H1 (cell line): ENCODE results near the gene NEGR1. TPM values are rescaled to one million over a fixed set of nuclear protein-coding genes. Genes with fewer than 3 reads are reported as not detected.

Experiments used
- CTCF ChIA-PET: fragments of 300-600 bp; sonication (Branson Sonifier 250); formaldehyde crosslinking; loops from one replicate; lab custom pipeline; 2021; ENCODE audit not compliant: partially characterized antibody; lab: Charles Lee
- POLR2A ChIA-PET: fragments of 300-600 bp; sonication (Branson Sonifier 250); formaldehyde crosslinking; loops from one replicate; lab custom pipeline; 2021; ENCODE audit warnings: inconsistent platforms; ENCODE audit not compliant: partially characterized antibody; lab: Charles Lee
- DNase-seq, 2 experiments: peaks; one replicate each; pipeline versions ENCODE4 v3.0.0 to v3.0.0-alpha.2; 2010 to 2022; ENCODE audit warnings: low spot score in 2 of 2, low read depth in 1 of 2, mixed read lengths in 1 of 2
- FAIRE-seq: peaks from 2 replicates; lab custom pipeline; 2011; peaks lifted over from hg19 to GRCh38; lab: Jason Lieb, UNC
- H2AFZ ChIP-seq: 2 replicates; pipeline ENCODE4 v1.8.1; 2012; ENCODE audit warnings: low read length, inconsistent platforms
- H2AK5ac ChIP-seq: 2 replicates; pipeline ENCODE4 v1.6.1; 2013; ENCODE audit warnings: low read depth, low read length
- H2BK120ac ChIP-seq: replicated peaks from 2 replicates; pipeline ENCODE3; 2013; ENCODE audit warnings: low read depth, low read length, inconsistent platforms
- H2BK12ac ChIP-seq: 2 replicates; pipeline ENCODE4 v1.6.1; 2013; ENCODE audit warnings: low read depth, low read length
- H2BK15ac ChIP-seq: 2 replicates; pipeline ENCODE4 v1.6.1; 2013; ENCODE audit warnings: low read length
- H2BK20ac ChIP-seq: 2 replicates; pipeline ENCODE4 v1.6.1; 2013; ENCODE audit warnings: low read length
- H2BK5ac ChIP-seq: 2 replicates; pipeline ENCODE4 v1.6.1; 2013; ENCODE audit warnings: low read depth, low read length
- H3K14ac ChIP-seq: 2 replicates; pipeline ENCODE4 v1.6.1; 2013; ENCODE audit warnings: inconsistent platforms; ENCODE audit not compliant: insufficient read length
- H3K18ac ChIP-seq: 2 replicates; pipeline ENCODE4 v1.6.1; 2013; ENCODE audit warnings: low read length; ENCODE audit errors: extremely low read depth
- H3K23ac ChIP-seq: 2 replicates; pipeline ENCODE4 v1.6.1; 2013; ENCODE audit warnings: inconsistent platforms; ENCODE audit not compliant: insufficient read length
- H3K23me2 ChIP-seq: 2 replicates; pipeline ENCODE4 v1.6.1; 2013; ENCODE audit warnings: low read depth, low read length
- H3K27ac ChIP-seq: 2 replicates; pipeline ENCODE4 v1.6.1; 2011; ENCODE audit warnings: low read depth, low read length, inconsistent platforms
- H3K27me3 ChIP-seq, 4 experiments: replicated peaks in 1 of 4; 1 replicate in 1 of 4; 2 replicates in 3 of 4; pipeline versions ENCODE4 v1.6.1 to v1.8.1; 2011 to 2013; ENCODE audit warnings: low read length in 3 of 4, mild to moderate bottlenecking in 3 of 4, inconsistent platforms in 2 of 4, mixed read lengths in 2 of 4, moderate library complexity in 1 of 4; ENCODE audit not compliant: control insufficient read depth in 3 of 4, insufficient read depth in 3 of 4; ENCODE audit errors: extremely low read depth in 1 of 4
- H3K36me3 ChIP-seq, 4 experiments: 2 replicates each; pipeline versions ENCODE4 v1.6.1 to v1.8.1; 2011 to 2013; ENCODE audit warnings: mild to moderate bottlenecking in 4 of 4, low read length in 3 of 4, moderate library complexity in 2 of 4, control low read depth in 1 of 4, inconsistent platforms in 1 of 4; ENCODE audit not compliant: insufficient read depth in 4 of 4, control insufficient read depth in 2 of 4
- H3K4ac ChIP-seq: replicated peaks from 2 replicates; pipeline ENCODE3; 2013; ENCODE audit warnings: low read length, low read depth, mixed read lengths, inconsistent platforms; ENCODE audit not compliant: insufficient read length
- H3K4me1 ChIP-seq, 4 experiments: replicated peaks in 1 of 4; 1 replicate in 1 of 4; 2 replicates in 3 of 4; pipeline versions ENCODE4 v1.6.1 to v1.8.1; 2011 to 2013; ENCODE audit warnings: low read length in 3 of 4, inconsistent platforms in 2 of 4, mixed read lengths in 1 of 4; ENCODE audit not compliant: insufficient read depth in 4 of 4, control insufficient read depth in 3 of 4
- H3K4me2 ChIP-seq, 2 experiments: 2 replicates each; pipeline versions ENCODE4 v1.6.1 to v1.8.1; 2011 to 2013; ENCODE audit warnings: low read depth in 2 of 2, low read length in 2 of 2, control low read depth in 1 of 2, inconsistent platforms in 1 of 2, mild to moderate bottlenecking in 1 of 2; ENCODE audit not compliant: insufficient read depth in 1 of 2
- H3K4me3 ChIP-seq, 4 experiments: fragments of 200-600, 300-600 bp in 1 of 4; sonication (generic), shearing (Covaris generic), sonication (Bioruptor Twin) in 1 of 4; 2 replicates each; pipeline versions ENCODE4 v1.5.1 to v1.8.1; 2011 to 2016; ENCODE audit warnings: low read length in 4 of 4, low read depth in 3 of 4, control low read depth in 2 of 4, inconsistent platforms in 2 of 4, mild to moderate bottlenecking in 2 of 4, mixed read lengths in 1 of 4, moderate library complexity in 1 of 4; ENCODE audit not compliant: insufficient read depth in 2 of 4; ENCODE audit errors: extremely low read depth in 1 of 4
- H3K56ac ChIP-seq: replicated peaks from 2 replicates; pipeline ENCODE3; 2013; ENCODE audit warnings: low read depth, mild to moderate bottlenecking, mixed read lengths, low read length, inconsistent platforms; ENCODE audit not compliant: insufficient read length
- H3K79me1 ChIP-seq: 2 replicates; pipeline ENCODE4 v1.6.1; 2013; ENCODE audit warnings: low read depth, low read length, control low read depth
- H3K79me2 ChIP-seq, 2 experiments: 2 replicates each; pipeline versions ENCODE4 v1.6.1 to v1.8.1; 2012 to 2013; ENCODE audit warnings: low read length in 2 of 2, mild to moderate bottlenecking in 2 of 2, inconsistent platforms in 1 of 2; ENCODE audit not compliant: insufficient read depth in 2 of 2, control insufficient read depth in 1 of 2
- H3K9ac ChIP-seq, 4 experiments: replicated peaks in 1 of 4; 1 replicate in 1 of 4; 2 replicates in 3 of 4; pipeline versions ENCODE4 v1.6.1 to v1.8.1; 2011 to 2013; ENCODE audit warnings: low read depth in 3 of 4, low read length in 3 of 4, control low read depth in 2 of 4, mild to moderate bottlenecking in 2 of 4, moderate library complexity in 2 of 4, inconsistent platforms in 1 of 4; ENCODE audit errors: extremely low read depth in 1 of 4
- H3K9me3 ChIP-seq, 2 experiments: 2 replicates each; pipeline versions ENCODE4 v1.6.1 to v1.8.1; 2012 to 2013; ENCODE audit warnings: mild to moderate bottlenecking in 2 of 2, moderate library complexity in 2 of 2, control low read depth in 1 of 2, inconsistent platforms in 1 of 2, low read depth in 1 of 2, low read length in 1 of 2, mixed read lengths in 1 of 2; ENCODE audit not compliant: insufficient read depth in 2 of 2
- H4K20me1 ChIP-seq, 2 experiments: replicated peaks in 1 of 2; 2 replicates each; pipeline versions ENCODE3 to v1.8.1; 2011 to 2013; ENCODE audit warnings: inconsistent platforms in 2 of 2, low read length in 2 of 2, mild to moderate bottlenecking in 1 of 2; ENCODE audit not compliant: insufficient read depth in 2 of 2, control insufficient read depth in 1 of 2
- H4K5ac ChIP-seq: 2 replicates; pipeline ENCODE4 v1.6.1; 2013; ENCODE audit warnings: low read length, low read depth, mixed read lengths, inconsistent platforms; ENCODE audit not compliant: insufficient read length
- H4K8ac ChIP-seq: 2 replicates; pipeline ENCODE4 v1.8.0; 2013; ENCODE audit warnings: mild to moderate bottlenecking, moderate library complexity, low read length, inconsistent platforms; ENCODE audit not compliant: insufficient read depth; ENCODE audit errors: extremely low read depth
- H4K91ac ChIP-seq: replicated peaks from 2 replicates; pipeline ENCODE3; 2013; ENCODE audit warnings: low read length, mixed read lengths, inconsistent platforms; ENCODE audit not compliant: insufficient read length
- BRCA1 ChIP-seq: IDR thresholded peaks from 2 replicates; pipeline ENCODE4 v1.6.1; 2012; ENCODE audit warnings: low read depth, low read length, improper control_type of control experiment
- CEBPB ChIP-seq: IDR thresholded peaks from 2 replicates; pipeline ENCODE4 v1.6.1; 2012; ENCODE audit warnings: low read depth, low read length
- EP300 ChIP-seq, 2 experiments: IDR thresholded peaks; 1 replicate in 1 of 2; 2 replicates in 1 of 2; pipeline ENCODE4 v1.6.1; 2011 to 2012; ENCODE audit warnings: low read depth in 2 of 2, low read length in 2 of 2, mild to moderate bottlenecking in 2 of 2, borderline replicate concordance in 1 of 2, inconsistent platforms in 1 of 2, moderate library complexity in 1 of 2
- GABPA ChIP-seq: IDR thresholded peaks from 2 replicates; pipeline ENCODE4 v1.6.1; 2011; ENCODE audit warnings: mild to moderate bottlenecking, low read length, moderate library complexity, borderline replicate concordance; ENCODE audit not compliant: insufficient read depth
- RFX5 ChIP-seq: IDR thresholded peaks from 2 replicates; pipeline ENCODE4 v1.6.1; 2011; ENCODE audit warnings: low read depth, low read length, improper control_type of control experiment, borderline replicate concordance
- SP1 ChIP-seq: IDR thresholded peaks from 2 replicates; pipeline ENCODE4 v1.6.1; 2011; ENCODE audit warnings: low read depth, low read length
- SUZ12 ChIP-seq: fragments of 200-600 bp; sonication (generic); IDR thresholded peaks from 2 replicates; pipeline ENCODE4 v1.6.1; 2012; ENCODE audit warnings: mild to moderate bottlenecking, inconsistent platforms, low read length, moderate library complexity, mixed read lengths
- TAF1 ChIP-seq: IDR thresholded peaks from 2 replicates; pipeline ENCODE4 v1.6.1; 2011; ENCODE audit warnings: mild to moderate bottlenecking, low read depth, low read length
- TBP ChIP-seq: IDR thresholded peaks from 2 replicates; pipeline ENCODE4 v1.6.1; 2011; ENCODE audit warnings: low read depth, low read length, improper control_type of control experiment
- TCF12 ChIP-seq: IDR thresholded peaks from 2 replicates; pipeline ENCODE4 v1.6.1; 2011; ENCODE audit warnings: low read depth, mild to moderate bottlenecking, low read length
- WGBS, 2 experiments: shearing (Covaris generic) in 1 of 2; methylation state at CpG; one replicate each; pipeline versions ENCODE4 v1.1.6 to v1.1.7; 2013 to 2015; ENCODE audit warnings: low lambda C conversion rate in 2 of 2, mixed read lengths in 2 of 2, inconsistent platforms in 1 of 2, low coverage in 1 of 2, missing lambda C conversion rate in 1 of 2; ENCODE audit not compliant: insufficient replicate concordance in 2 of 2, insufficient coverage in 1 of 2, insufficient read length in 1 of 2; ENCODE audit errors: extremely low coverage in 1 of 2, missing lambda C conversion rate in 1 of 2; 5-methylcytosine and 5-hydroxymethylcytosine counted together
- polyA plus RNA-seq, 7 experiments: library from polyadenylated mRNA; depleted of rRNA in 3 of 7; stranded (reverse) in 5 of 7; unstranded in 2 of 7; fragments of >200 nt in 5 of 7; fragments of 200-250 nt in 2 of 7; gene quantifications; 1 replicate in 5 of 7; 2 replicates in 1 of 7; 4 replicates in 1 of 7; pipeline versions ENCODE4 v1.2.1 to v1.2.3, GENCODE V29; 2011 to 2013; ENCODE audit warnings: missing spikeins in 2 of 7, mixed read lengths in 2 of 7
- total RNA-seq: library from RNA; stranded (reverse); fragmentation: NEBNext Ultra II Directional; extraction: Animal tissue kit (Norgen Biotek cat#: 25700); gene quantifications from 2 replicates; pipeline ENCODE4 v1.2.1, GENCODE V29; 2021
- TF ChIP-seq, protein P1 (sequence below): IDR thresholded peaks from 2 replicates; pipeline ENCODE4 v1.6.1; 2011; ENCODE audit warnings: low read depth, mild to moderate bottlenecking, low read length; ENCODE audit not compliant: insufficient read depth

NEGR1 gene
- total and polyA plus RNA-seq, 2 of the 8 experiments (the other 6 are each of a cell fraction or from before 2014, with no cell fraction given): 0.71 to 1.3 TPM

- 96% methylated on average over 2 of the region's 2 CpGs; no CpG with 5 or more reads in 1 of the 2 experiments for WGBS, 2 experiments
- CTCF ChIA-PET: interaction anchor here (0.8 kb wide), 1 partner anchor 12 kb away, joined by 3 read pairs; no protein-coding TSS in a partner anchor
- no peak for FAIRE-seq
- Histone ChIP-seq H3K23ac (no peak overlapping the region), H3K9me3 (no peaks in the 10 kb centered on the region), H3K36me3 (no peaks in the 10 kb centered on the region), H3K79me1 (no peaks in the 10 kb centered on the region), H3K27me3 (no peaks in the 10 kb centered on the region), H3K4me1 (no peaks in the 10 kb centered on the region), H3K9ac (no peak overlapping the region), H2BK15ac (no peak overlapping the region), H3K4me3 (no peak overlapping the region), H4K5ac (no peak overlapping the region), H3K18ac (no peak overlapping the region), H3K27ac (no peak overlapping the region), H2BK20ac (no peak overlapping the region), H3K56ac (no peak overlapping the region), H2BK120ac (no peak overlapping the region), H4K91ac (no peak overlapping the region), H2AFZ (no peak overlapping the region), H3K79me2 (no peaks in the 10 kb centered on the region)
- TF ChIP-seq TCF12: no peak
- no peak for TF ChIP-seq BRCA1
- TF ChIP-seq CEBPB: no peak
- TF ChIP-seq GABPA: no peak
- TF ChIP-seq, protein P1, sequence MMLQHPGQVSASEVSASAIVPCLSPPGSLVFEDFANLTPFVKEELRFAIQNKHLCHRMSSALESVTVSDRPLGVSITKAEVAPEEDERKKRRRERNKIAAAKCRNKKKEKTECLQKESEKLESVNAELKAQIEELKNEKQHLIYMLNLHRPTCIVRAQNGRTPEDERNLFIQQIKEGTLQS: no peak
- no peak for TF ChIP-seq RFX5
- TF ChIP-seq SUZ12: no peak
- no peak for TF ChIP-seq TBP
- no peak for TF ChIP-seq EP300 (IDR thresholded peaks at IDR 0.05; ENCODE audit: borderline replicate concordance in 1 of 2, low read depth in 2 of 2, low read length in 2 of 2)
- TF ChIP-seq SP1: no peak
- no peak for TF ChIP-seq TAF1
- TF ChIP-seq, all 59 proteins: peak for 0
- no peak overlapping the region for H2BK12ac ChIP-seq
- no peaks in the 10 kb centered on the region for H3K23me2 ChIP-seq
- no peak overlapping the region for H3K14ac ChIP-seq
- H3K4ac ChIP-seq: no peak overlapping the region
- no peak overlapping the region for H2BK5ac ChIP-seq
- no peak for DNase-seq
- no peak overlapping the region for H3K4me2 ChIP-seq
- H2AK5ac ChIP-seq: no peak overlapping the region
- no peak overlapping the region for H4K8ac ChIP-seq
- POLR2A ChIA-PET: no interaction called here
- H4K20me1 ChIP-seq: no peaks in the 10 kb centered on the region
These were observed 626.7 kb downstream of the NEGR1 start for GRCh38 chr1:71655604-71656003.
